CD14-positive monocyte (primary cell): Measurements from ENCODE around the gene THBS1. TPM values are rescaled to one million over a fixed set of nuclear protein-coding genes. Genes with fewer than 3 reads are reported as not detected.

Experiments used
- DNase-seq, 3 donors: peaks; one replicate each; pipeline ENCODE4 v3.0.0-alpha.2; 2011 to 2022
- H2AFZ ChIP-seq: 2 replicates; pipeline ENCODE4 v1.6.0; 2012; ENCODE audit warnings: mild to moderate bottlenecking, low read depth, low read length, inconsistent platforms; ENCODE audit not compliant: insufficient read depth, poor library complexity, severe bottlenecking
- H3K27ac ChIP-seq, 2 donors: 1 replicate in 1 of 2; 2 replicates in 1 of 2; pipeline ENCODE4 v1.5.1; 2012 to 2013; ENCODE audit warnings: low read length in 2 of 2, control low read depth in 1 of 2, inconsistent platforms in 1 of 2, low read depth in 1 of 2, mild to moderate bottlenecking in 1 of 2
- H3K27me3 ChIP-seq, 2 donors: one replicate each; pipeline versions ENCODE4 v1.6.0 to v1.6.1; 2011 to 2013; ENCODE audit warnings: low read length in 2 of 2; ENCODE audit not compliant: control insufficient read depth in 2 of 2, insufficient read depth in 2 of 2
- H3K36me3 ChIP-seq, 2 donors: replicated peaks in 1 of 2; 1 replicate in 1 of 2; 2 replicates in 1 of 2; pipeline versions ENCODE4 v1.5.1 to v1.6.1; 2012 to 2013; ENCODE audit warnings: low read length in 2 of 2, control low read depth in 1 of 2, inconsistent platforms in 1 of 2, mild to moderate bottlenecking in 1 of 2; ENCODE audit not compliant: insufficient read depth in 2 of 2, control insufficient read depth in 1 of 2
- H3K4me1 ChIP-seq, 2 donors: 1 replicate in 1 of 2; 2 replicates in 1 of 2; pipeline versions ENCODE4 v1.5.1 to v1.6.1; 2012 to 2013; ENCODE audit warnings: low read length in 2 of 2, control low read depth in 1 of 2, inconsistent platforms in 1 of 2, mild to moderate bottlenecking in 1 of 2, moderate library complexity in 1 of 2; ENCODE audit not compliant: insufficient read depth in 2 of 2, control insufficient read depth in 1 of 2
- H3K4me2 ChIP-seq: replicated peaks from 2 replicates; pipeline ENCODE3; 2012; ENCODE audit warnings: low read length, moderate library complexity, mild to moderate bottlenecking; ENCODE audit not compliant: poor library complexity, severe bottlenecking; ENCODE audit errors: extremely low read depth
- H3K4me3 ChIP-seq, 3 experiments: fragments of 200-600 bp in 1 of 3; sonication (generic) in 1 of 3; replicated peaks in 1 of 3; 1 replicate in 2 of 3; 2 replicates in 1 of 3; pipeline ENCODE4 v1.5.1; 2011 to 2013; ENCODE audit warnings: low read length in 3 of 3, mild to moderate bottlenecking in 3 of 3, control low read depth in 2 of 3, low read depth in 2 of 3, inconsistent platforms in 1 of 3, moderate library complexity in 1 of 3
- H3K79me2 ChIP-seq: 2 replicates; pipeline ENCODE4 v1.6.0; 2012; ENCODE audit warnings: mild to moderate bottlenecking, control low read depth, inconsistent platforms, low read length, moderate library complexity; ENCODE audit not compliant: insufficient read depth
- H3K9ac ChIP-seq: 2 replicates; pipeline ENCODE4 v1.6.0; 2017; ENCODE audit warnings: low read length, mild to moderate bottlenecking; ENCODE audit not compliant: insufficient read depth, poor library complexity, severe bottlenecking
- H3K9me3 ChIP-seq, 2 donors: replicated peaks in 1 of 2; 1 replicate in 1 of 2; 2 replicates in 1 of 2; pipeline versions ENCODE4 v1.5.1 to v1.6.1; 2012 to 2013; ENCODE audit warnings: low read length in 2 of 2, control low read depth in 1 of 2; ENCODE audit not compliant: control insufficient read depth in 1 of 2, insufficient read depth in 1 of 2
- H4K20me1 ChIP-seq: 2 replicates; pipeline ENCODE4 v1.6.0; 2012; ENCODE audit warnings: mild to moderate bottlenecking, low read length, control low read depth, moderate library complexity; ENCODE audit not compliant: insufficient read depth
- H3K27ac Mint-ChIP-seq, 7 donors: one replicate each; pipeline ENCODE4 v1.8.0; 2020; ENCODE audit warnings: mild to moderate bottlenecking in 7 of 7, mixed read lengths in 7 of 7, moderate library complexity in 6 of 7, inconsistent platforms in 2 of 7
- H3K27me3 Mint-ChIP-seq, 3 donors: one replicate each; pipeline ENCODE4 v1.8.0; 2021 to 2022; ENCODE audit warnings: low read depth in 3 of 3, mild to moderate bottlenecking in 3 of 3, mixed read lengths in 3 of 3, moderate library complexity in 3 of 3, inconsistent platforms in 1 of 3
- H3K36me3 Mint-ChIP-seq, 2 donors: one replicate each; pipeline ENCODE4 v1.8.0; 2020; ENCODE audit warnings: mixed read lengths in 2 of 2, inconsistent platforms in 1 of 2, mild to moderate bottlenecking in 1 of 2
- H3K4me1 Mint-ChIP-seq: one replicate; pipeline ENCODE4 v1.8.0; 2020; ENCODE audit warnings: mild to moderate bottlenecking, mixed read lengths
- H3K4me3 Mint-ChIP-seq, 2 donors: one replicate each; pipeline ENCODE4 v1.8.0; 2020; ENCODE audit warnings: mild to moderate bottlenecking in 2 of 2, mixed read lengths in 2 of 2, moderate library complexity in 1 of 2
- H3K9me3 Mint-ChIP-seq, 7 donors: one replicate each; pipeline ENCODE4 v1.8.0; 2020 to 2022; ENCODE audit warnings: mixed read lengths in 7 of 7, mild to moderate bottlenecking in 6 of 7, moderate library complexity in 6 of 7, inconsistent platforms in 2 of 7
- WGBS: methylation state at CpG from one replicate; pipeline ENCODE4 v1.1.5; 2013; ENCODE audit warnings: missing lambda C conversion rate; ENCODE audit not compliant: insufficient coverage; 5-methylcytosine and 5-hydroxymethylcytosine counted together
- intact Hi-C, 2 donors: fragments of 100-400 bp; cut with micrococcal nuclease; formaldehyde crosslinking; loops; one replicate each; pipeline versions ENCODE4 v1.15.0 to v1.15.1; 2023
- polyA plus RNA-seq, 3 donors: library from polyadenylated mRNA; depleted of rRNA in 1 of 3; unstranded in 2 of 3; stranded (reverse) in 1 of 3; fragments of 300-500 nt in 2 of 3; fragments of >200 nt in 1 of 3; fragmentation: Illumina TruSeq in 2 of 3; gene quantifications; 1 replicate in 2 of 3; 2 replicates in 1 of 3; pipeline ENCODE4 v1.2.3, GENCODE V29; 2012 to 2021
- TF ChIP-seq, protein P1 (sequence below): fragments of 200-600 bp; IDR thresholded peaks from one replicate; pipeline ENCODE4 v1.8.0; 2022; ENCODE audit warnings: antibody characterized with exemption, mild to moderate bottlenecking

THBS1 gene
- polyA plus RNA-seq, 3 donors = 0.52 to 151 (median 55.4) TPM

DNA sequence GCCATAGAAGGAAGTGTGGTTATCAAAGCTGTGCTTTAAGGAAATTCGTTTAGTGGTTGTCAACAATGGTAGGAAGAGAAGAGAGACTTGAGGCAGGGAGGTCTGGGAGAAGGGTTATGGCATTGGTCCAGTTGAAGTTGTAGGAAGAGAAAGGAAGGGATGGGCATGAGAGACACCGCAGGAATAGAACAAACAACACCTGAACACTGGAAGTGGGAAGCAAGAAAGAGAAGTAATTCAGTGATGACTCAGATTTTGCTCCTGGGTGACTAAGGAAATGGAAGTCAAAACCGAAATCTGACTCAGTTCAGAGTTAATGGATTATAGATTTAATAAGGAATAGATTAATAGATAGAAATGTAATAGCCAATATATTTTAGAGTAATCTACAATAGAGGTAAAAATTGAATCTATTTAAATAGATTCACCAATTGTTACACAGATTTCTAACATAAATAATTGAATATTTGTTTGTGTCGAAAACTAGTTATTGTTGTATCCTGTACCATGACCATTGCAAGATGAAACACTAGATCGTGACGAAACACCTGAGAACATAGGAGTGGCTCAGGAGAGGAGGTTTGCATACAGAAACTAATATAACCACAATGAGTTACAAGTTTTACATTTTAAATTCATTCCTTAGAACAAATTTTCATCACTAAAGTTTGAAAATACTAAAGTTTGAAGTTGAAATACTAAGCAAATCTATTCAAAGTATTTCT, 36.0 kb downstream of the THBS1 start:
- Mint-ChIP-seq H3K9me3 (peaks cover 0 to 10% (median 2%) of the 10 kb centered on the region in 7 donors), H3K4me3 (no peak overlapping the region), H3K36me3 (no peaks in the 10 kb centered on the region), H3K27ac (no peak overlapping the region), H3K4me1 (peaks cover 6% of the 10 kb centered on the region), H3K27me3 (peaks cover 0 to 2% (median 0%) of the 10 kb centered on the region in 3 donors)
- Histone ChIP-seq H3K79me2 (no peaks in the 10 kb centered on the region), H4K20me1 (no peaks in the 10 kb centered on the region), H2AFZ (no peak overlapping the region), H3K36me3 (no peaks in the 10 kb centered on the region), H3K9me3 (no peaks in the 10 kb centered on the region), H3K27ac (no peak overlapping the region), H3K4me2 (no peak overlapping the region), H3K9ac (no peak overlapping the region), H3K4me3 (no peak overlapping the region), H3K4me1 (no peaks in the 10 kb centered on the region), H3K27me3 (no peaks in the 10 kb centered on the region)
- no peak for DNase-seq
- TF ChIP-seq, protein P1, sequence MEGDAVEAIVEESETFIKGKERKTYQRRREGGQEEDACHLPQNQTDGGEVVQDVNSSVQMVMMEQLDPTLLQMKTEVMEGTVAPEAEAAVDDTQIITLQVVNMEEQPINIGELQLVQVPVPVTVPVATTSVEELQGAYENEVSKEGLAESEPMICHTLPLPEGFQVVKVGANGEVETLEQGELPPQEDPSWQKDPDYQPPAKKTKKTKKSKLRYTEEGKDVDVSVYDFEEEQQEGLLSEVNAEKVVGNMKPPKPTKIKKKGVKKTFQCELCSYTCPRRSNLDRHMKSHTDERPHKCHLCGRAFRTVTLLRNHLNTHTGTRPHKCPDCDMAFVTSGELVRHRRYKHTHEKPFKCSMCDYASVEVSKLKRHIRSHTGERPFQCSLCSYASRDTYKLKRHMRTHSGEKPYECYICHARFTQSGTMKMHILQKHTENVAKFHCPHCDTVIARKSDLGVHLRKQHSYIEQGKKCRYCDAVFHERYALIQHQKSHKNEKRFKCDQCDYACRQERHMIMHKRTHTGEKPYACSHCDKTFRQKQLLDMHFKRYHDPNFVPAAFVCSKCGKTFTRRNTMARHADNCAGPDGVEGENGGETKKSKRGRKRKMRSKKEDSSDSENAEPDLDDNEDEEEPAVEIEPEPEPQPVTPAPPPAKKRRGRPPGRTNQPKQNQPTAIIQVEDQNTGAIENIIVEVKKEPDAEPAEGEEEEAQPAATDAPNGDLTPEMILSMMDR = no peak
- intact Hi-C loops = no loop called here
- 85% methylated on average over 2 of the region's 6 CpGs for WGBS

- intact Hi-C loops = no loop called here
- Mint-ChIP-seq H3K9me3 (peaks cover 0 to 4% (median 0%) of the 10 kb centered on the region in 7 donors), H3K4me1 (peaks cover 9% of the 10 kb centered on the region), H3K27ac (no peak overlapping the region), H3K4me3 (no peak overlapping the region), H3K36me3 (no peaks in the 10 kb centered on the region), H3K27me3 (peaks cover 0 to 2% (median 1%) of the 10 kb centered on the region in 3 donors)
- no peak overlapping the region for H3K9ac ChIP-seq
- no peak for DNase-seq
- no CpG with 5 or more reads among the region's 3 CpGs for WGBS
- no peaks in the 10 kb centered on the region for H4K20me1 ChIP-seq
- H3K27me3 ChIP-seq = no peaks in the 10 kb centered on the region
- H2AFZ ChIP-seq = no peak overlapping the region
- no peaks in the 10 kb centered on the region for H3K79me2 ChIP-seq
- H3K27ac ChIP-seq = no peak overlapping the region
- H3K4me3 ChIP-seq = no peak overlapping the region
- TF ChIP-seq, protein P1 = no peak
- no peaks in the 10 kb centered on the region for H3K9me3 ChIP-seq
- H3K4me1 ChIP-seq = no peaks in the 10 kb centered on the region
- H3K4me2 ChIP-seq = no peak overlapping the region
- no peaks in the 10 kb centered on the region for H3K36me3 ChIP-seq
Observed at GRCh38 chr15:39618063-39618823, 37.4 kb downstream of the THBS1 start.
